ENCODE results near the gene NELFCD.

Gene NELFCD

GRCh38 chr20:58995461-58996225 lies 14.6 kb downstream of the NELFCD start:
- DNase-seq, result no peak

DNA sequence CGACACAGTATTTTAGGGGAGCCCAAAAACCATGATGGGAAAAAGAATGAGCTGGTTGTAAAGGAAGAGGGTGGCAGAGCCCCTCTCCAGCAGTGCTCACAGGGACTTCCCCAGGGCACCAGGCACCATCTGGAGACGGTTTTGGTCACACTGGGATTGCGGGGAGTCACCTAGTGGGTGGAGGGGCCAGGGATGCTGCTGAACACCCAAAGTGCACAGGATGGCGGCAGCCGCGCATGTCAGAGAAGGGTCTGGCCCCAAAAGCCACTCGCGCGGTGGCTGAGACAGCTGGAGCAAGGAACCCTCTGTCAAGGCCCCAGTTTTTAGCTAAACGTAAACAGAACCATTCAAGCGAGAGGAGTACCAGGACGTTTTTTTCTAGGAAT lies 15.2 kb downstream of the NELFCD start:
- DNase-seq, result no peak

- DNase-seq, result no peak
Measured at GRCh38 chr20:58997141-58997770, 16.2 kb downstream of the NELFCD start.

GRCh38 chr20:58998656-58999055 lies 17.6 kb downstream of the NELFCD start:
- no peak for DNase-seq

GRCh38 chr20:59000326-59000725 lies 19.3 kb downstream of the NELFCD start:
- no peak for DNase-seq

DNA sequence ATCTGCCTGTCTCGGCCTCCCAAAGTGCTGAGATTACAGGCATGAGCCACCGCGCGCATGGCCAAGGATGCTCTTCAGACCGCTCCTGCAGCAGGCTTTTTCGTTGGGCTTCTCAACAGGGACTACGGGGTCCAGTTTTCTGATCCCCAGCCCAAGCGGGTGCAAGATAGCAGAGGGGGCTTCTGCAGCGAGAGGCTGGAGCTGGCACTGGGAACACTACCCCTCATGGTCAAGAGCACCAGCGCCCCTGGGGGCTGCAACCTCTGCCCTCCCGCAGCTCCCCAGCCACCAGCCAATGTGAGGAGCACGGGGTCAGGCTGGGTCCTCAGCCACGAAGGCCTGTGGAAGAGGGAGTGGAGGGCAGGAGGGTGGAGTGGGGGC lies 20.0 kb downstream of the NELFCD start:
- DNase-seq, result no peak

DNA sequence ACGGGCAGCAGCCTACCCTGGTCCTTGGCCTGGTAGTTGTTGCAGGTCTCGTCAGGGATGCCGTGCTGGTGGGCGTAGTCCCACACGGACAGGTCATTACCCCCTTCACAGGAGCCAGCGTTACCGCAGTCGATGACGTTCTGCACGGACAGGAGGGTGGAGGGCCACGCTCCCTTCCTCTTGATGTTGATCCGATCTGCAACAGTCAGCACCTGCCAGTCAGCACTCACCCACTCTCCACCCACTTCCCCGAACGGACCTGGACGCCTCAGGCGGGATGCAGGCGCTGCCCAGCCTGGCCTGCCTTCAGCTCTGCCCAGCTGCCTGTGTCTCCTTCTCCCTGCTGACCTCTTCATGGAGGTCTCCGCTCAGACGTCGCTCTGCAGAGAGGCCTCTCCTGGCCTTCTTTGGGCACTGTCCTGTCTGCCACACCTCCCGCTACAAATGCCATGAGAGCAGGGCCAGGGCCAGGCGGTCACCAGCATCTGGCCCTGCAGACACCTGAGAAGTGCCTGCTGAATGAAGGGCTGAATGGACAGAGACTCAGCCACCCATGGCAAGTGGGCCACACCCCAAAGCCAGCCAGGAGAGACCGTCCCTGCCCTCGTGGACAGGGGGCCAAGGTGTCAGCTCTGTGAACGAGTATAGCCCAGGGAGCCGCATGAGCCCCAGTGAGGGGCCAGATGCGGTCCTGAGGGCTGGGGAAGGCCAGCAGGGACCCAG lies 20.6 kb downstream of the NELFCD start:
- no peak for DNase-seq

DNA sequence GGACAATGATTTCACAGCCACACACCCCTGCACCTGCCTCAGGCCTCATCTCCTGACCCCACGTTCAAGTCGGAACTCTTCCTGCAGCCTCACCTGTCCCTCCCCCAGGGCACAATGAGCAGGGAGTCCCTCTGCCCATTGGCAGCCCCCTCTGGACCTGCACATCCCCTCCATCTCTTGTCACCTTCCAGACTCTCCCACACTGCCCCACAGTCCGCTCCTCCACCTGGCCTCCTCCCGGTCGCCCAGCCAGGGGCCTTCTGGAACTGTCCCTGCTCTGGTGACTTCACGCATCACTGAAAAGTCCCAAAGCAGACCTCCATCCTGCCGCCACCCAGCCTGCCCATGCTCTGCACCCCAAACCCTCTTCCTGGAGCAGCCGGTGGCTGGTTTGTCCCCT lies 21.3 kb downstream of the NELFCD start:
- DNase-seq, result no peak

DNA sequence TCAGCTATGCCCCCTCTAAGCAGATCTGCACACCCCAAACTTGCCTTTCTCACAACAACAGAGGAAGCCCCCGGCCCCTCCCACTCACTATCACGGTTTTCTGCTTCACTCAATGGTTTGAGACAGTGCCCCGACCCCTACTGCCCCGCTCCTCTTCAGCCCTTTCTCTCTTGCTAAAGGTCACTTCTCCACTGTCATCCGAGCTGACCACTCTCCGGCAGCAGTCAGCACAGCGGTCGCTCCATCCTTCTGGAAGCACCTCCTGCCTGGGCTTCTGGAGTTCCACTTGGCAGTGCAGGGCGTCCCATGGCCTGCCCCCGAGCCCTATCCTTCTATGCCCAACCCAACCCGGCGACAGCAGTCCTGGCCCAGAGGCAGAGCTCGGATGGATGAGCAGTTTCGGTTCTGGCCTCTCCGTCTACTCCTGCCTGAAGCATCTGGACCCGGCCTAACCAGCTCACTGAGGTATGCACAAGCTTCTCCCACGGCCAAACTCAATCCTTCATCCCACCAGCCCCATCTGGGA lies 21.9 kb downstream of the NELFCD start:
- DNase-seq, result no peak

- no peak for DNase-seq
Measured at GRCh38 chr20:59003836-59004492, 22.9 kb downstream of the NELFCD start.

DNA sequence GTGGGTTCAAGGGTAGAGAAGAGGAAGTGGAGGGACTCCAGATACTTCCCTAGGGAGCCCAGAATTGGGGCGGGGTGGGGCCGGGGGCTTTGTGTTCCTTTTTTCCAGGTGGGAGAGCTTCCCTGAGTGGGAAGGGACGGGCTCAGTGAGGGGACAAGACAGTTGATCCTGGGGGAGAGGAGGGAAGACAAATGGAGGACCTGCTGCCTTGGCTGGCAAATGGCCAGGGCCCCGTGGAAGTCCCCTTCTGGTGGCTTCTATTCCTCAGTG lies 23.4 kb downstream of the NELFCD start:
- no peak for DNase-seq

- no peak for DNase-seq
Measured at GRCh38 chr20:59004763-59005522, 23.9 kb downstream of the NELFCD start.

- DNase-seq, result no peak
Measured at GRCh38 chr20:59005523-59006166, 24.6 kb downstream of the NELFCD start.

DNA sequence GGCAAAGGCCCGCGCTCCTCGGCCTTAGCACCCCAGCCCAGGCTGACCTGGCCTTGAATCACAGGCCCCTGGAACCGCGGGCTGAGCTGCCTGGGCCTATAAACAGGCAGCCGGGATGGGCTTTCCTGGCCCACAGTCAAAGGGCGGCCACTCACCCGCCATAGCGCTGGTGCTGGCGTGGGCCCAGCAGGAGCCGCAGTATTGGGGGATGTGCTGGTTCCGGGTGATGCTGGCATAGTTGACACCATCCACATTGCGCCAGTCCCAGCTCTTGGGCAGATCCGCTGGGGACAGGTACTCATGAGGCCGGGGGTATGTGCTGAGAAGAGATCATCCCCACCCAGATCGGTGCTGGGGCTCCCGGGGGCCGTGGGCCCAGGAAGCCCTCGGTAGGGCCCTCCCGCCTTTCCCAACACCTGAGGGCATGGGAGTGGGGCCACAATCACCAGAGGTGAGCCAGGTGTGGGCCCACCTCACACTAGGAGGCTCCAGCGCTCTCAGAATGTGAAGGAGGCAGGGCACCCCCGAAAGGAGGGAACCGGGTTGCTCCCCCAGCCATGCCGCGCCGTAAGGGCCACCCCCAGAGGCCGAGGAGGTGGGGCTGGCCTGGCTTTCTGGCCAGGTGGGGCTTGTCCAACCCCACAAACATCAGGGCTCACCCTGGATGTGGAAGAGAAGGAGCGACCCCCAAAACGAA lies 25.3 kb downstream of the NELFCD start:
- no peak for DNase-seq

- DNase-seq, result no peak
Measured at GRCh38 chr20:59006864-59007664, 26.0 kb downstream of the NELFCD start, which contains the start of gene CTSZ. CTSZ (minus strand) TSS chr20:59007254; CDS start chr20:59007128, 126 bp downstream.

DNA sequence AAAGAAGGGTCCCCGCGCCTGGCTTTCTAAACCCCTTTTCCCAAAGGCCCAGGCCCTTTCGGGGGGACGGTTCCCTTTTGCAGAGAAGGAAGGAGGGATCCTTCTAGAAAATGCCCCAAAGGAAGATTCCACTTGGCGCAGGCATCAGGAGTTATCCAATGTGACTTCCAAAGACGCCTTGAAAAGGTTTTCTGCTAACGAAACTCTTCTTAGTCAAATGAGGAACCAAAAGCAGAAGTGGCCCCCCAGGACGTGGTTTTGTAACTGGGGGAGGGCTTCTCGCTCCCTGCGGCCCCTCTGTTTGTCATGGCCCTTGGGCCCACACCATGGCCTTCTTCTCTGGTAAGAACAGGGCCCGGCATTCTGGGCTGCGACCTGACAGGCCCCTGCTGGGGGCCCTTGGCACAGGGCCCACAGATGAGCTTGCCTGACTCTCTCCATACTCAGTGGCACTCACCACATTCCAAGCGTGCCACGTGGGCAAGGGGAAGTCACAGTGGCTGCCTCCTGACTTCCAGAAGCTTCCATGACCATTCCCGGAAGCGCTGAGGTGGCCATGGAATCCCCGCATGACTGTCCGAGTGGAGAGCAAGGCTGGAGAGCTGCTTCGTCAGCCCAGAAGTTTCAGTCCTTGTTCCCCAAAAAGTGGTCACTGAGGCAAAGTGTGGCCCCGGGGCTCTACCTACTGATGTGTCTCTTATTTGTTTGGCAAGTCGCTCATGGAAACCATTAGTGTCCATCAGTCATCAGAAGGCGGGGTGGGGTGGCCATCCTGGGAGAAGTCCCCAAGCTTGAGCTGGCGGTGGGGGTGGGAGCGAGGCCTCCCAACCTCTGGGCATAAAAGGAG lies 26.8 kb downstream of the NELFCD start:
- no peak for DNase-seq

- no peak for DNase-seq
Measured at GRCh38 chr20:59008715-59009336, 27.8 kb downstream of the NELFCD start.

DNA sequence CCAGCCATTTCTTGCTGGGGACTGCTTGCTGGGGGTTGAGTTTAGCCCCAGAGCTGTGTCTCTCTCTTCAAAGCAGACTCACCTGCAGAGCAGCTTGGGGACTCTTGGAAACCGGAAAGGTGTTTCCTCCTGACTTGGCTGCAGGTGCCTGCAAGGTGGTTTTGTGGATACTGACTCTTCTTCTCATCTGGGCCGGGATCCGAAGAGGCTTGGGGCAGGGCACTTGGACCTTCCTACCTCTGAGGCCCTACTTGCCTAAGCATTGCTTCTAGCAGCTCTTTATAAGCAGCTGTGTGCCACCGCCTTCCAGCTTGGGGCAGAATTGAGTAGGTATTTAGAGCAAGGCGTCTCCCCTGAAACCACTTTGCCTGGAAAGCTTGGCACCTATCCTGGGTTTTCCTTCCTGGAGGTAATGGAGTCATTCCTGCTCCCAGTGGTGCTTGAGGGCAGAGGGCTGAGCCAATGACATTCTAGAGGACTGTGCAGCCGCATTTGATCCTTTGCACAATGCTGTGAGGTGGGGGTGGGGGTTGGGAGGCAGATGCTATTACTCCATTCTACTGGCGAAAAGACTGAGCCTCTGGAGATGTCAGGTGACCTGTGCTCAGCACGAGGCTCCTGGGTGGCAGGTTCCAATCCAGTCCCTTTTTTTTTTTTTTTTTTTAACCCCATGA lies 29.4 kb downstream of the NELFCD start:
- DNase-seq, result no peak
